T-helper 1 cell (primary cell): ENCODE measurements around the gene PNMA5.
"Not testable (repeated sequence)": the region's sequence is repeated elsewhere in the genome, so short reads cannot be mapped to it uniquely, and the experiment has no call there.

ENCODE experiments used
- DNase-seq, 5 donors: peaks; one replicate each; pipeline ENCODE4 v3.0.0-alpha.2; 2012 to 2020
- total RNA-seq, 4 donors: gene quantifications; one replicate each; lab custom pipeline; 2026; lab: John Stamatoyannopoulos, UW

PNMA5 gene
- total RNA-seq: 0.15 to 0.59 (median 0.29) reads per million in 4 donors

GRCh38 chrX:152993933-152994332, at the start of gene PNMA5:
Gene PNMA5 (minus strand): TSS chrX:152994116. CDS start chrX:152991598, 2,518 bp downstream.
- DNase-seq: no peak

GRCh38 chrX:153032397-153033118, 38.6 kb upstream of the PNMA5 start:
- peak in 4 of 5 donors; percentile 37 to 63 (median 45) for DNase-seq

GRCh38 chrX:153030801-153031200, 36.9 kb upstream of the PNMA5 start:
- DNase-seq: no peak

GRCh38 chrX:153029875-153030274, 36.0 kb upstream of the PNMA5 start:
- DNase-seq: no peak

- DNase-seq: no peak
Measured at GRCh38 chrX:153029162-153029561, 35.2 kb upstream of the PNMA5 start.

- peak in 1 of 5 donors; percentile 17 for DNase-seq
Measured at GRCh38 chrX:153028487-153028886, 34.6 kb upstream of the PNMA5 start.

GRCh38 chrX:153026501-153026900, 32.6 kb upstream of the PNMA5 start:
- not testable (repeated sequence) for DNase-seq

- peak in 1 of 5 donors; percentile 18 for DNase-seq
Measured at GRCh38 chrX:153019166-153019565, 25.2 kb upstream of the PNMA5 start.

GRCh38 chrX:153017174-153017573, 23.3 kb upstream of the PNMA5 start:
- DNase-seq: not testable (repeated sequence)

GRCh38 chrX:153004780-153005179, 10.9 kb upstream of the PNMA5 start:
- no peak for DNase-seq

GRCh38 chrX:153003981-153004380, 10.1 kb upstream of the PNMA5 start:
- DNase-seq: no peak

GRCh38 chrX:153002182-153002581, 8.3 kb upstream of the PNMA5 start:
- DNase-seq: not testable (repeated sequence)

GRCh38 chrX:152997337-152997736, 3.4 kb upstream of the PNMA5 start:
- no peak for DNase-seq

GRCh38 chrX:152992115-152992514, 1.8 kb downstream of the PNMA5 start:
- no peak for DNase-seq

GRCh38 chrX:152991123-152991522, 2.8 kb downstream of the PNMA5 start:
- peak in 1 of 5 donors; percentile 16 for DNase-seq

- peak in 1 of 5 donors; percentile 49 for DNase-seq
Measured at GRCh38 chrX:152989292-152989658, 4.6 kb downstream of the PNMA5 start.

- DNase-seq: no peak
Measured at GRCh38 chrX:152988536-152989291, 5.2 kb downstream of the PNMA5 start.

GRCh38 chrX:152987801-152988200, 6.1 kb downstream of the PNMA5 start:
- DNase-seq: no peak

- DNase-seq: not testable (repeated sequence)
Measured at GRCh38 chrX:152987156-152987555, 6.8 kb downstream of the PNMA5 start.

- DNase-seq: not testable (repeated sequence)
Measured at GRCh38 chrX:152985383-152985782, 8.5 kb downstream of the PNMA5 start.

GRCh38 chrX:152968193-152968592, 25.7 kb downstream of the PNMA5 start:
- no peak for DNase-seq

- no peak for DNase-seq
Measured at GRCh38 chrX:152960115-152960514, 33.8 kb downstream of the PNMA5 start.

- no peak for DNase-seq
Measured at GRCh38 chrX:152959626-152960025, 34.3 kb downstream of the PNMA5 start.
